ENCODE data around the gene CD80. TPM values are rescaled to one million over a fixed set of nuclear protein-coding genes. Genes with fewer than 3 reads are reported as not detected.

CD80 gene
- total RNA-seq, 1 experiment from 2014 or later = not detected

DNA sequence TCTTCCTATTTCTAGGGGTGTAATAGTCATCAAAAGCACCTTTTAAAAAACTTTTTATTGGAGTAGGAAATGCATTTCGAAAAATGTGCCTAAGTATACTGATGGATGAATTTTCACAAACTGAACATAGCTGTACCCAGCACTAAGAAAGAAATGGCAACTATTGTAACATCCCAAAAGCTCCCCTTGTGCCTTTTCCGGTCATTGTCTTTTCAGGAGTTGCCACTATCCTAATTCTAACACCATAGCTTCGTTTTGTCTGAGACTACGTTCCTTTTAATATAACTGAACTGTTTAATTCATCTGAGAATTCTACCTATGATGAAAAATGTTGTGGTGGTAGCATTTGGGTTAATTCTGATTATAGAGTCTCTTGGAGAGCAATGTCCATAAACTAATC lies 59.1 kb downstream of the CD80 start:
- Histone ChIP-seq H4K20me1 (ENCODE audit: insufficient read depth) (no peaks in the 10 kb centered on the region), H3K4me2 (ENCODE audit: low read length) (peak overlapping the region; percentile 75; the same call in 1 of the 2 replicates), H3K4me3 (replicated peaks in 1 of 2; ENCODE audit: low read depth in 1 of 2, low read length in 2 of 2) (peak overlapping the region in 1 of 2 experiments; percentile 81; a peak in 1 of 4 replicates), H3K36me3 (ENCODE audit: control insufficient read depth in 1 of 2, insufficient read depth in 2 of 2, low read length in 2 of 2) (peaks cover 5 to 6% of the 10 kb centered on the region in 2 experiments; a peak in 3 of 4 replicates), H3K27me3 (ENCODE audit: insufficient read depth, low read length) (no peaks in the 10 kb centered on the region), H3K9me2 (ENCODE audit: insufficient read depth) (no peaks in the 10 kb centered on the region), H3K79me2 (ENCODE audit: insufficient read depth, low read length) (peaks cover 48% of the 10 kb centered on the region), H2AFZ (ENCODE audit: low read depth, low read length, poor library complexity, severe bottlenecking) (no peak overlapping the region), H3K27ac (ENCODE audit: low read depth, low read length) (no peak overlapping the region), H3K4me1 (ENCODE audit: control insufficient read depth in 1 of 2, insufficient read depth in 2 of 2, low read length in 2 of 2) (peaks cover 7 to 16% of the 10 kb centered on the region in 2 experiments; a peak in 2 of 4 replicates), H3K9me3 (ENCODE audit: control insufficient read depth in 1 of 2, insufficient read depth in 1 of 2, low read depth in 1 of 2, low read length in 2 of 2) (no peaks in the 10 kb centered on the region), H3K9ac (ENCODE audit: low read length) (no peak overlapping the region)
- ATAC-seq (no peak), DNase-seq (ENCODE audit: low read depth, low spot score) (no peak)
- BruUV-seq (replicated peaks) = no TSS peak
- ChIA-PET CTCF (no interaction called here), RAD21 (ENCODE audit: low non-redundant PET in 1 of 2, low total read pairs in 2 of 2, uncharacterized antibody in 2 of 2, unreplicated experiment in 2 of 2) (no interaction called here), POLR2A (no interaction called here)
- intact Hi-C loops (cut with micrococcal nuclease) = no loop called here
- TF ChIP-seq, protein P1, sequence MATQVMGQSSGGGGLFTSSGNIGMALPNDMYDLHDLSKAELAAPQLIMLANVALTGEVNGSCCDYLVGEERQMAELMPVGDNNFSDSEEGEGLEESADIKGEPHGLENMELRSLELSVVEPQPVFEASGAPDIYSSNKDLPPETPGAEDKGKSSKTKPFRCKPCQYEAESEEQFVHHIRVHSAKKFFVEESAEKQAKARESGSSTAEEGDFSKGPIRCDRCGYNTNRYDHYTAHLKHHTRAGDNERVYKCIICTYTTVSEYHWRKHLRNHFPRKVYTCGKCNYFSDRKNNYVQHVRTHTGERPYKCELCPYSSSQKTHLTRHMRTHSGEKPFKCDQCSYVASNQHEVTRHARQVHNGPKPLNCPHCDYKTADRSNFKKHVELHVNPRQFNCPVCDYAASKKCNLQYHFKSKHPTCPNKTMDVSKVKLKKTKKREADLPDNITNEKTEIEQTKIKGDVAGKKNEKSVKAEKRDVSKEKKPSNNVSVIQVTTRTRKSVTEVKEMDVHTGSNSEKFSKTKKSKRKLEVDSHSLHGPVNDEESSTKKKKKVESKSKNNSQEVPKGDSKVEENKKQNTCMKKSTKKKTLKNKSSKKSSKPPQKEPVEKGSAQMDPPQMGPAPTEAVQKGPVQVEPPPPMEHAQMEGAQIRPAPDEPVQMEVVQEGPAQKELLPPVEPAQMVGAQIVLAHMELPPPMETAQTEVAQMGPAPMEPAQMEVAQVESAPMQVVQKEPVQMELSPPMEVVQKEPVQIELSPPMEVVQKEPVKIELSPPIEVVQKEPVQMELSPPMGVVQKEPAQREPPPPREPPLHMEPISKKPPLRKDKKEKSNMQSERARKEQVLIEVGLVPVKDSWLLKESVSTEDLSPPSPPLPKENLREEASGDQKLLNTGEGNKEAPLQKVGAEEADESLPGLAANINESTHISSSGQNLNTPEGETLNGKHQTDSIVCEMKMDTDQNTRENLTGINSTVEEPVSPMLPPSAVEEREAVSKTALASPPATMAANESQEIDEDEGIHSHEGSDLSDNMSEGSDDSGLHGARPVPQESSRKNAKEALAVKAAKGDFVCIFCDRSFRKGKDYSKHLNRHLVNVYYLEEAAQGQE (IDR thresholded peaks at IDR 0.05; ENCODE audit: low read depth) = no peak
- TF ChIP-seq ZFX (IDR thresholded peaks at IDR 0.05) (no peak), YY1 (IDR thresholded peaks at IDR 0.05; ENCODE audit: extremely low read depth, insufficient replicate concordance, low read depth, low read length) (no peak), JUND (IDR thresholded peaks at IDR 0.05) (no peak), POLR2A (IDR thresholded peaks at IDR 0.05; ENCODE audit: borderline replicate concordance, extremely low read depth, insufficient read depth, insufficient read length) (no peak), ELF1 (IDR thresholded peaks at IDR 0.05; ENCODE audit: borderline replicate concordance, low read depth) (no peak), FOSL1 (IDR thresholded peaks at IDR 0.05; ENCODE audit: low read depth) (no peak), TCF7L2 (IDR thresholded peaks at IDR 0.05; ENCODE audit: borderline replicate concordance, extremely low read depth, insufficient read depth, insufficient read length) (no peak), CEBPB (IDR thresholded peaks at IDR 0.05; ENCODE audit: low read depth) (no peak), EGR1 (IDR thresholded peaks at IDR 0.05; ENCODE audit: low read depth) (no peak), SP1 (IDR thresholded peaks at IDR 0.05; ENCODE audit: low read depth) (no peak), ZNF274 (IDR thresholded peaks at IDR 0.05; ENCODE audit: low read depth, low read length) (no peak), SIN3A (IDR thresholded peaks at IDR 0.05; ENCODE audit: low read depth) (no peak), CBX3 (IDR thresholded peaks at IDR 0.05; ENCODE audit: low read depth) (no peak)
- TF ChIP-seq, protein P2, sequence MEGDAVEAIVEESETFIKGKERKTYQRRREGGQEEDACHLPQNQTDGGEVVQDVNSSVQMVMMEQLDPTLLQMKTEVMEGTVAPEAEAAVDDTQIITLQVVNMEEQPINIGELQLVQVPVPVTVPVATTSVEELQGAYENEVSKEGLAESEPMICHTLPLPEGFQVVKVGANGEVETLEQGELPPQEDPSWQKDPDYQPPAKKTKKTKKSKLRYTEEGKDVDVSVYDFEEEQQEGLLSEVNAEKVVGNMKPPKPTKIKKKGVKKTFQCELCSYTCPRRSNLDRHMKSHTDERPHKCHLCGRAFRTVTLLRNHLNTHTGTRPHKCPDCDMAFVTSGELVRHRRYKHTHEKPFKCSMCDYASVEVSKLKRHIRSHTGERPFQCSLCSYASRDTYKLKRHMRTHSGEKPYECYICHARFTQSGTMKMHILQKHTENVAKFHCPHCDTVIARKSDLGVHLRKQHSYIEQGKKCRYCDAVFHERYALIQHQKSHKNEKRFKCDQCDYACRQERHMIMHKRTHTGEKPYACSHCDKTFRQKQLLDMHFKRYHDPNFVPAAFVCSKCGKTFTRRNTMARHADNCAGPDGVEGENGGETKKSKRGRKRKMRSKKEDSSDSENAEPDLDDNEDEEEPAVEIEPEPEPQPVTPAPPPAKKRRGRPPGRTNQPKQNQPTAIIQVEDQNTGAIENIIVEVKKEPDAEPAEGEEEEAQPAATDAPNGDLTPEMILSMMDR (IDR thresholded peaks at IDR 0.05 in 2 of 3, conservative IDR thresholded peaks at IDR 0.05 in 1 of 3; ENCODE audit: borderline replicate concordance in 1 of 3, insufficient read depth in 1 of 3, low read depth in 2 of 3, low read length in 2 of 3) = no peak
